ENCODE measurements around the gene AP3B1.
"Not testable (repeated sequence)": the region's sequence is repeated elsewhere in the genome, so short reads cannot be mapped to it uniquely, and the experiment has no call there.

The AP3B1 gene

DNA sequence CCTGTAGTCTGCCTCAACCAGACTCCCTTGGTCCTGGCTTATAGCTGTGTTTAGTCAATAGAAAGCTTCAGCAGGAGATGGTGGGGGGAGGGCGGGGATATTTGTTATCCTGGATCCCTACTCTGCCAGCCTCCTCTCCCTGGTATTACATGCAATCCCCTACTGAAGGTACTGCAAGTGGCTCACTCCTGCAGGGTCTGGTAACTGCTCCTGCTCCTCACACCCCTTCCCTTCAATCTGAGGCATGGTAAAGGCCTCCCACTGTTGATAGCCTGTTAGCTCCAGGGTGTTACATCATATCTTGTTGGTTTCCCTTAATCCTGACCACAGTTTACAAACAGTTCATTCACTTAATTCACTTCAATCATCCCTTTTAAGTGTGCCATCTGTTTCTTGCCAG, 137.5 kb downstream of the AP3B1 start:
- no peak for DNase-seq

DNA sequence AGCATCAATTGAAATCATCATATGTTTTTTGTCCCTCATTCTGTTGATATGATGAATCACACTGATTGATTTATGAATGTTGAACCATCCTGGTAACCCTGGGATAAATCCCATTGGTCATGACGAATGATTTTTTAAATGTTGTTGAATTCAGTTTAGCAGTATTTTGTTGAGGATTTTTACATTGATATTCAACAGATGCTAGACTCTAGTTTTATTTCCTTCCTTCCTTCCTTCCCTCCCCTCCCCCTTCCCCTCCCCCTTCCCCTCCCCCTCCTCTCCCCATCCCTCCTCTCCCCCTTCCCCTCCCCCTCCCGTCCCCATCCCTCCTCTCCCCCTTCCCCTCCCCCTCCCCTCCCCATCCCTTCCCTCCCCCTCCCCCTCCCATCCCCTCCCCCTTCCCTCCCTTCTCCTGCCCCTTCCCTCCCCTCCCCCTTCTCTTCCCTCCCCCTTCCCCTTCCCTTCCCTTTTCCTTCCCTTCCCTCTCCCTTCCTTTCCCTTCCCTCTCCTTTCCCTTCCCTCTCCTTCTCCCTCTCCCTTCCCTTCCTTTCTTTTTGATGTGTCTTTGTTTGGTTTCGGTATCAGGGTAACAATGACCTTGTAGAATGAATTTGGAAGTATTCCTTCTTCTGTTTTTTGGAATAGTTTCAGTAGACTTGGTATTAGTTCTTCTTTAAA, 142.8 kb downstream of the AP3B1 start:
- no peak for DNase-seq

DNA sequence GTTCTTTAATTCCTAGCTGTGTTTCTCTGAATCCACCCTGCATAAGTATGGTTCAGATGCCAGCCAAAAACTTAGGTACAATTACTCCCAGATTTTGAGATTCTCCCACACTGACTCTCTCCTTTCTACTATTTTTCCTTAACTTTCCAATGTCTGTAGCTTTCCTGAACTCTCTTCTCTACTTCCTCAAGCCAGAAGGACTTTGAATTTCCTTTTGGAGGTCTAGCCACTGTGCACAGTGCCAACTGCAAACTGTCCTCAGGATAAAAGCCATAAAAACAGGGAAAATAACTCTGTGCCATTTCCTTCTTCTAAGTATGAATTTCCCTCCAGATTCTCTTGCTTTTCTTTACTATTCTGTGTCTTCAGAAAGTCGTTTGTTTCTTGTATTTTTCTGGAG, 157.2 kb downstream of the AP3B1 start:
- DNase-seq: no peak

DNA sequence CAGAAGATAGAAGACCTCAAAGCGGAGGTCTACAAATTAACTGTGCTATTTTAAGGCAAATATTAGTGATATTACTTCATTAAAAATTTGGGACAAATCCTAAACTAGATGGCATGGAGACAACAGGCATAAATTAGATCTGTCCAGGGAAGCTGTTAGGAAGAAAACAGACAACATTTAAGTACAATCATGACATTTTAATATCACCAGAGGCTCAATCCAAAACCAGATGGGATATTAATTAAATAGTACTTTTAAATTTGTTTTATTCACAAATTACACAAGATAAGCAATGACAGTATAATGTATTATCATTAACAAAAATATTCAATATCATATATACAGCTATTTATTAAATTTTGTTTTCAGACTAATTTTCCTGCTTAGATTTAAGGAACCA, 161.1 kb downstream of the AP3B1 start:
- DNase-seq: no peak

DNA sequence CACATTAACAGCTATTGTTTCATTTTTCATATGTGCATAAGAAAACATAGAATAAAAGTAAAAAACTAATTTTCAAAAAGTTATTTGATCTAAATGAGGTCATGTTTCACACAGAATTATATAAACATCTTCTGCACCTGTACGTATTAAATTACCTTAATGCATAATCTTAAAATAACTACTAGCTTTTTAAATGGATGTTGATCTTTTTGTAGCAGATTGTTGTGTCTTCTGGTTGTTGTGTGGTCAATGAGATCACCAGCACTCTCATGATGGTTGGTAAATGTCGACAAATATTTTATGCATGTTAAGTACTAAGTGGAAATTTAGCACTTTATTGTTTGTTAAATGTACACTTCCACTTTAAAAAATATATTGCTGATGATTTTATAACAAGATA, 162.0 kb downstream of the AP3B1 start:
- no peak for DNase-seq

DNA sequence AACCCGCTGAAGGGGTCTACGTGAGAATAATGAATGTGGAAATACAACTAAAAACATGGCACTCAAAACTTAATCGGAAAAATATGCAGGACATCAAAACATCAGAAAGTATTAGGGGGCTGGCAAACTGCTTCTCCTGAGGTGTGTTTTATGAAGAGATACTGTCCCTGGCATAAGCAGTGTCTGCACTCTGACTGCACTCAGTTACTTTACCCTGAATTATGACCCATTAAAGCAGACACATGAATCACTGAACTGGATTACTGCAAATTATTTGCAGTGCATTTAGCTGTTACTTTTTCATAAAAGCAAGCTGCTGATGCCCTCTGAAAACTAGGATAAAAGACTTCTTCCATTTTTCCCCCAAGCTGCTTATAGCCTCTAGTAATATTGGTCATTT, 164.9 kb downstream of the AP3B1 start:
- DNase-seq: no peak

DNA sequence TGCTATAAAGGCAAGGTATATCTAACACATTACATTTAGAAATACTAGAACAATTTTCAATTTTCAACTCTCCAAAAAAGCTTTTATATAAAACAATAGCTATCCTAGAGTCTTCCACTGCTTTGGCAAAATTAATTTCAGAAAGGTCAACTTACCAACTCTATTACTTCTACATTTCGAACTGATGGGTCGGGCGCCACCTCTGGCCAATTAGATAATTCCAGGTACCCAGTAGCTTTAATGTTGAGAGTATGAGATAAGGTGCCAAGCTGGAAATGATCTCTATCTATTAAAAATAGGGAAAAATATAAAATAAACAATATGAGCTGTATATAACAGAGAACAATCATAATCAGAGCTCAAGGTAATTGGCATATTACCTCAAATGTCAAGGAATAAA, 166.6 kb downstream of the AP3B1 start:
- no peak for DNase-seq

DNA sequence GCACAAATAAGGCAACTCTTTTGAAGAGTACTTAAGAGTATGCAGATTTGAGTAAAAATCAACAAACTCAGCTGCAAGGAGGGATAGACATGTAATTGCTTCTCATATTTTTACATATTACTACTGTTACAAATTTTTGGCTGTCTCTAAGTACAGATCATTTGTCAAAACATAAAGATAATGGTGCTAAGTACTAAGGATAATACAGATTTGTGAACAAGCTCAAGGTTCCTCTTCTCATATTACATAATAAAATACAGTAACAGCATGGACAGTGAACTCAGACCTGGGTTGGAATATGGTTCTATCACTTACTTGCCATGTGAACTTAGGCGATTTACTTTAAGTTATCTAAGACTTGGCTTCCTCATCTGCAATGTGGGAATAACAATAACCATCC, 168.0 kb downstream of the AP3B1 start:
- DNase-seq: no peak

DNA sequence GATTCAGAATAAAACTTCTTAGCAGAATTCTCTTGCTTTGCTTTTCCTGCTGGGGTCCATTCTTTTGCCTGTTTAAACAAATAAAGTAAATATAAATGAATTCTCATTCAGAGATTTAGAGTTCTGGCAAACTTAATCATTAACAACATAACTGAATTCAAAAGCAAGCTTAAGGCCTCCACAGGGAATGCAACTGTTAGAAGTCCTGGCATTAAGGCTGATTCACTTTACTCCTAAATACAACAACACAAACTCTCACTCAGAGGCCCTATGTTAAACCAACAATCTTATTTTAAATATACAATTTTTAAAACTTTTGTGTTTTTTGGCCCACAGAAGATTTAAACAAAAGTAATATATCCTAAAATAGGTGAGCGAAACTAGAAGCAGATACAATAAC, 178.3 kb downstream of the AP3B1 start:
- no peak for DNase-seq

DNA sequence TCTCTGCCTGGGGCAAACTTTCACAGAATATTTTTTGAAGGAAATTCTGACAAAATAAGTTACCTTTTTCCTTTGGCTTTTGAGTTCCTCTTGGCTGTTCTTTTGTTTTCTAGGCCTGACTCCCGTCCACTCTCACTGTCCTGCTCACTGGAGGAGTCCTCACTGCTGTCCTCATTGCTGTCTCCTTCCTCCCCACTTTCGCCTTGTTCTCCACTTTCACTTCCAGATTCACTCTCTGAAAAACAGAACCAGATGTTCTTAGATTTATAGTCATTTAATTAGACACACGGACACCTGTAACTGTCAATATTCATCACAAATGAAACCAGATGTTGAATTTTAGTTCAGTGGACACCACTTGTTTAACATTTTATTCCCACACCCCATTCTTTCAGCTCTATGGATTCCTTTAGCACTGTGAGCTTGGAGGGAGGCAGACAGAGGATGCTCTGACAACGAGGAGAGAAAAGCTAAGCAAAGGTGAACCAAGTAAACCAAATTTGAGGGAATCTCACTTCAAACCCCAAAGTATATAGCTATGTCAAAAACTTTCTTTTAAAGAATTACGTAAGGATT, 180.7 kb downstream of the AP3B1 start:
- no peak for DNase-seq

DNA sequence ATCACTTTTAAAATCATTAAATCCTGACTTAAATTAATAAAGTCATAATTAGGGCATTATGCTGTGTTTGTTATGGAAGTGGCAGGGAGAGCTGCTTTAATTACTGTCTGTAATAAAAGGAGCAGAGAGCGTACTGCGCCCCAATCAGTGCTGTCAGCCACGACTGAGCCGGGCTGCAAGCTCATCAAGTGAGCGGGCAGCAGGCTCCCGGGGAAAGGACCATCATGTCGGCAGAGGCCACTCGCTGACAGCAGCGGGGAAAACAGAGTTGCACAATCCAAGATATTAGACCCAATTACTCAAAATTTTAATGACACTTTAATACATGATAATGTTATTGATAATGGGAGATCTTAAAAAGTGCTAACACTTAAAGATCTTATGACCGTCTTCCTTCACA, 181.6 kb downstream of the AP3B1 start:
- no peak for DNase-seq

DNA sequence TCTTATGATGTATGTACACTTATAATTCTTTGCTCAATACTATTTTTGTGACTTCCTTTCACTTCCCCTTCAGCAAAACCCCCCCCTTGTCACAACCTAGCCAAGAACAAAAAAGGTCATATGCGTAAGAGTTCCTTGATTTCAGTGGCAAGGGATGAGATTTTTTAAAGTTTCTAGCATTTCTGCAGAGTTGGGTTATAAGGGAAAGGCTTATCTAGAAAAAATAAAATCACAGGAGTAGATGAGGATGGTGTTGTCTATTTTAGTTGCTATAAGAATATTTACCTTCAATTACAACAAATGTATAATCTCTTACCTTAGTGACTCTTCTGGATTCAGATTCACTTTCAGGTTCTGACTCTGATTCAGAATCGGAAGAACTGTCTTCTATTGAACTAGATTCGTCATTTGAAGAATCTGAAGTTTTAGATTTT, 184.6 kb downstream of the AP3B1 start:
- DNase-seq: no peak

DNA sequence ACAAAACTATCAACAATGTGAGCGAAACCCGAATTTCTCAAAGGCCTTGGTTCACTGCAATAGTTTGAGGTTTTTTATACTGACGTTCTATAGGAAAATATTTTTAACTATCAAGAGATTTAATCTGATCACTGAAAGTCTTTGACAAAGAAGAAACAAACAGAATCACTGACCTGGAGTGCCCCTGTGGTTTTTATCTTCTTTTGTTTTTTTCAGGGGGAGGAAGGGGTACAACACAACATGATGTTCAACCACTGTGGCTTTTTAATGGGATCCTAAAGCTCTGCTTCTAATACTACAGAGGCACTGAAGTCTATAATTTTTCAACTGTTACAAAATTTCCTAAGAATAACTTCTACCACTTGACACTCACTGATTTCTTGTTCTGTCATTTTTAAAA, 185.9 kb downstream of the AP3B1 start:
- no peak for DNase-seq

DNA sequence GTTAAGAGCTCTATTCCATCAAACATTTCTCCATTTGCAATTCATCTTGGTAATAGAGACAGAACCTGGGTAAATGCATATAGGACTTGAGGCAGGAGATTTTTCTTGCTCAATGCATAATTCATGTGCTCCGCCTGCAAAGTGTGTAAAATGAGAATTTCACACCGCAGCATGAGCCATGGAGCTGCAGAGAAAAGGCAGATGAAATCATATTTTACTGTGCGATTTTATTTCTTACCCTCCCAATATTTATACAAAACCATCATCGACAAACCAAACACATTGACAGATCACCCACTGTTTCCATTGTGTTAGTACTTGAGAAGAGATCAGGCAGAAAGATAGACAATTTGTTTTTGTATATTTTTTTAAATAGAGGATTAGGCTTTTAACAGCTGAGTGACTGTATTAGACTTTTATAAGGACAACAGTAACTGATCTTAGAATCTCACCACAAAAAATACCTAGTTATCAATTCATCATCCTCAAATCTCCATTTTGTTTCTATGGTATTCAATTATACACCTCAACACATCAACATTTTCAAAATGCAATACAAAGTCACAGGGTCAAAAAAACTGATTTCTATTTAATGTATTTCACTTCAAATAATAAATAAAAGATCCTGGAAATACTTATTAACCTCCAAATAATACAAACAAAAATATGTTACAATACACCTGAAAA, 191.1 kb downstream of the AP3B1 start:
- no peak for DNase-seq

DNA sequence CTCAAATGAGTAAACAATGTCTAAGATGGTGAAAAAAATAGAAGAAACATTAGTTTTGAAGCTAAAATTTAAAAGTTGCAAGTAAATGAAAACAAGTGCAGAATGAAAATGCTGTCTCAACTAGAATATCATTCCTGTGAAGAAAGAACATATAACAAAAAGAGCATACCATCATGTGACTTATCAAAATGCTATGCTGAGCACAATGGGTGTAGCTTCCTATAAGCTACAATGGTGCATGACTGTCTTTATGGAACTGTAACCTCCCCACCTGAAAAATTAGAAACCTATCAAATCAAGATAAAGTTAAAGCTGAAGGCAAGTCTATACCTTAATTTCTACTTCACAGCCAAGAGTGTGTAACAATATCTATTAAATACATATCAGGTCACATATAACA, 192.0 kb downstream of the AP3B1 start:
- DNase-seq: no peak

DNA sequence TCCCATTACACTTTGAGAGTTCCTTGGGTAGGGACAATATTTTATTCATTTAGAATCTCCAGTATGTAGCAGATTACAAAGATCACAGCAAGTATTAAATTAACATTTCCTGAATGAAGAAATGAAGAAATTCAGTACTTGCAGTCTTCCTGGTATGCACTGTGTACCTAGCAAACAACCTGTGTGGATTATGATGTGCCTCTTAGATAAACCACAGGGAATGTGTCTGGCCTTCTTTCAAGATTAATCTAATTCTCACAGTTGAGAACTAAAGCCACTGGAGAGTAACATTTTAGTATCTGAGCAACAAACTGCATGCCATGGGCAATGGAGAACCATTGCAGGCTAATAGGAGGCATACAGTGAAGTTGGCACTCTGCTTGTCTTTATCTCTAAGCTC, 199.4 kb downstream of the AP3B1 start:
- DNase-seq: no peak

DNA sequence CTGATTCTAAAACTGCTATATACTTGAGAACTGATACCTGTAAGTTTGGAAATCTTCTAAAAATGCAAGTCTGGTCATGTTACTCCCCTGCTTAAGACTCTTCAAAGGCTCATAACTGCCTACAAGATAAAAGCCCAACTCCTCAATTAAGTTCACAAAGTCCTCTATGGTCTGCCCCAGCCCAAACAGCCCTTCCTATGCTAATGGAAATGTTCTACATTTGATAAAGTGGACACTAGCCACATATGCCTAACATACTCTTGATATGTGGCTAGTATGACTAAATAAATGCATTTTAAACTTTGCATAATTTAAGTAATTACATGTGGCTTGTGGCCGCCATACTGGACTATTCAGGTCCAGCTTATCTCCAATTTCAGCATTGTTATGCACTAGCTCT, 204.5 kb downstream of the AP3B1 start:
- no peak for DNase-seq

DNA sequence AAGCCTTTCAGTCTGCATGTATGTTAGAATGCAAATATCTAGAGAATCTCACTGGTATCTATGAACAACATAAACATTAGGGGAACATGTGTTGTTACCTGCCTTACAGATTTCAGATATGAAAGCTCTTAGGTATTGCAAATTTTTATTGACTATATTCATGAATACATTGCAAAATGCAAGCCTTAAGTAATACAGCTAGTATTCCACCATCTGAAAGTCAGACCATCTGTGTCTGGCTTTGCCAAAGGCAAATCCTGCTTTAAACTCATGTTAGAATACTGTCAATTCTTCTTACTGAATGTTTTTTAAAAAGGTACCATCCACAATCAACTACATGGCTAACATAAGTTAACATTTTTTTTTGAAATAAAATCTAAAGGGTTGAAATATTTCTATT, 215.6 kb downstream of the AP3B1 start:
- DNase-seq: no peak

DNA sequence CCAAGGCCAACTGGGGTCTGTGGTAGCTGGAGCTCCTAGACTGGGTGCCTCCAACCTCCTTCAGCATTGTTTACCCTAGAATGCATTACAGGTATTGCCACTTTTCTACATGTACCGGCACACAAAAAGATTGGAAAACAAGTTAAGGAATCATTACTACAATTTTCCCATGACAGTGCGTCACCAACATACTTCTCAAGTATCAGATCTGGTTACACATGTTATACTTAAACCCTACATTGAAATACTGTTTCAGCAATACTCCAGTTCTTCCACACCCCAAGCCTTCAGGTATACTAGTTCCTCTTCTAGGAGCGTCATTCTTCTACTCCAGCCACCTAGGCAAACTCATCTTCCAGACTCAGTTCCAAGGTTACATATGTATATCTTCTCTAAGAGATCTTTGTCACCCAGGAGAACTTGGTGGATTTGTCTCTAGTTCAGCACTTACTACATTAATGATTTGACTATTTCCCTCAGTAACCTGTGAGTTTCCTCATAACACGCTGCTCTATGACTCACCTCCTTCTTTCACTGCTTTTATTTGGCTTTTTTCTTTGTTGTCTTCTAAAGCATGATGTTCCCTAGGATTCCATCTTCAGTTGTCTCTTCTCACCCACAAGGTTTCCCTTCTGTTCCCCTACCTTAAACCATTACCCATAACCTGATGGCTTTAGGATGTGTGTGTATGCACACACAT, 217.0 kb downstream of the AP3B1 start:
- DNase-seq: no peak

DNA sequence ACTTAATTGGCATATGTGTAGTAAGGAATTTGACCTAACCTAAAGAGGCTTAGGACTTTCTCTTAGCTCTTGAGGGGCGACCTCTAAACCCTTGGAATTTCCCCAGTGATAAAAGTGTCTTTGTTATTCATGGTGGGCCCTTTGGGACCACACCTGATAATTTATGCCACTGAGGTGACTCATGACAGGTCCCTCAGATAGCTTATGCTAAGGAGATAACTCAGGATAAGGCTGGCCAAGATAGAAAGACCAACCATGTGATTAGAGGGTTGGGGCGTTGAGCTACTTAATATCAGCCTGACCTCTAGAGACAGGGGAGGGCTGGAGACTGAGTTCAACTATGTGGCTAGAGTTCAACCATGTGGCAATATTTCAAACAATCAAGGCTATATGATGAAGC, 218.1 kb downstream of the AP3B1 start:
- DNase-seq: no peak

DNA sequence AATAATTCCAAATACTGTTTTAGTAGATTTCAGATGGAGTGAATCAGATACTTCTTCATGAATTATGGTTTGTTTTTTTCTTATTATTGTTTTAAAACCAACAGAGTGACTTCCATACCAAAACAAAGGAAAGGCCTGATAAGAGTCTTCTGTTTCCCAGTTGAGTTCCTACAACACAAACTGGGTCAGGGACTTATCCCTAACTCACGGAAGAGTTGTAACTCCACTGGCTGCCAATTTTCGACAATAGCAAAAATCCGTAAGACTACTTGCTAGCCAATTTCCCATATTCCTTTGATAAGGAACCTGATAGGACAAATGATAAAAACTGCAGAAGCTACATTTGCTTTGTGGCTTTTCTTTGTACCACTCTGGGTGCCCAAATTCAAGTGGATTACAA, 219.2 kb downstream of the AP3B1 start:
- DNase-seq: no peak

DNA sequence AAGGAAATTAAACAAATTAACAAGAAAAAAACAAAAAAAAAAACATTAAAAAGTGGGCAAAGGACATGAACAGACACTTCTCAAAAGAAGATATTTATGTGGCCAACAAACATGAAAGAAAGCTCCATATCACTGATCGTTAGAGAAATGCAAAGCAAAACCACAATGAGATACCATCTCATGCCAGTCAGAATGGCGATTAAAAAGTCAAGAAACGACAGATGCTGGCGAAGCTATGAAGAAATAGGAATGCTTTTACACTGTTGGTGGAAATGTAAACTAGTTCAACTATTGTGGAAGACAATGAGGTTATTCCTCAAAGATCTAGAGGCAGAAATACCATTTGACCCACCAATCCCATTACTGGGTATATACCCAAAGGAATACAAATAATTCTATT, 223.8 kb downstream of the AP3B1 start:
- not testable (repeated sequence) for DNase-seq

DNA sequence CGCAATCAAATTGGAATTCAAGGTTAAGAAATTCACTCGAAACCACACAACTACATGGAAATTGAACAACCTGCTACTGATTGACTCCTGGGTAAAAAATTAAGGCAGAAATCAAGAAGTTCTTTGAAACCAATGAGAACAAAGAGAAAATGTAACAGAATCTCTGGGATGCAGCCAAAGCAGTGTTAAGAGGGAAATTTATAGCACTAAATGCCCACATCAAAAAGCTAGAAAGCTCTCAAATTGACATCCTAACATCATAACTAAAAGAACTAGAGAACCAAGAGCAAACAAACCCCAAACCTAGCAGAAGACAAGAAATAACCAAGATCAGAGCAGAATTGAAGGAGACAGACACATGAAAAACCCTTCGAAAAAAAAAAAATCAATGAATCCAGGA, 226.9 kb downstream of the AP3B1 start:
- not testable (repeated sequence) for DNase-seq

DNA sequence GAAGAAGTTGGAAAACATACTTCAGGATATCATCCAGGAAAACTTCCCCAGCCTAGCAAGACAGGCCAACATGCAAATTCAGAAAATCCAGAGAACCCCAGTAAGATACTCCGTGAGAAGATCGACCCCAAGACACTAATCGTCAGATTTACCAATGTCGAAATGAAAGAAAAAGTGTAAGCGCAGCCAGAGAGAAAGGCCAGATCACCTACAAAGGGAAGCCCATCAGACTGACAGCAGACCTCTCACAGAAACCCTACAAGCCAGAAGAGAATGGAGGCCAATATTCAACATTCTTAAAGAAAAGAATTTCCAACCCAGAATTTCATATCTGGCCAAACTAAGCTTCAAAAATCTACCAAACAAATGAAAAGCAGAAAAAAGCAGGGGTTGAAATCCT, 227.8 kb downstream of the AP3B1 start:
- DNase-seq: not testable (repeated sequence)

Data from right kidney (tissue), 1 donor.